NCI-H2029 (cell line): ENCODE results near the gene ACAP3.

Source experiments
- DNase-seq: peaks from one replicate; lab custom pipeline; 2025; lab: John Stamatoyannopoulos, UW

ACAP3 gene

GRCh38 chr1:1285102-1285571 lies 22.6 kb downstream of the ACAP3 start:
- DNase-seq: no peak

- no peak for DNase-seq
These were observed 23.3 kb downstream of the ACAP3 start for GRCh38 chr1:1284221-1285101.

GRCh38 chr1:1283821-1284220 lies 23.9 kb downstream of the ACAP3 start:
- no peak for DNase-seq

- no peak for DNase-seq
These were observed 24.7 kb downstream of the ACAP3 start for GRCh38 chr1:1282998-1283397.

- peak; percentile 53 for DNase-seq
These were observed 26.0 kb downstream of the ACAP3 start for GRCh38 chr1:1281533-1282321.

GRCh38 chr1:1280782-1281481 lies 26.8 kb downstream of the ACAP3 start:
- no peak for DNase-seq

GRCh38 chr1:1279028-1279427 lies 28.7 kb downstream of the ACAP3 start:
- no peak for DNase-seq

- no peak for DNase-seq
These were observed 29.1 kb downstream of the ACAP3 start for GRCh38 chr1:1278620-1279019.

GRCh38 chr1:1275836-1276235 lies 31.9 kb downstream of the ACAP3 start:
- DNase-seq: no peak

- no peak for DNase-seq
These were observed 32.7 kb downstream of the ACAP3 start for GRCh38 chr1:1274931-1275431.

- no peak for DNase-seq
These were observed 33.3 kb downstream of the ACAP3 start for GRCh38 chr1:1274299-1274930.

- peak; percentile 81 for DNase-seq
These were observed 34.0 kb downstream of the ACAP3 start, which contains the start of gene UBE2J2 for GRCh38 chr1:1273512-1274298. Gene UBE2J2 (minus strand): TSS chr1:1273854. CDS start chr1:1267992, 5,862 bp downstream.

GRCh38 chr1:1273209-1273511 lies 34.6 kb downstream of the ACAP3 start:
- no peak for DNase-seq

GRCh38 chr1:1272341-1273208 lies 35.2 kb downstream of the ACAP3 start:
- peak; percentile 68 for DNase-seq

- DNase-seq: no peak
These were observed 36.9 kb downstream of the ACAP3 start for GRCh38 chr1:1270813-1271212.

- DNase-seq: no peak
These were observed 39.4 kb downstream of the ACAP3 start for GRCh38 chr1:1268284-1268682.

GRCh38 chr1:1267488-1268283 lies 40.0 kb downstream of the ACAP3 start:
- DNase-seq: no peak

- DNase-seq: no peak
These were observed 42.9 kb downstream of the ACAP3 start for GRCh38 chr1:1264868-1265272.

GRCh38 chr1:1264026-1264425 lies 43.7 kb downstream of the ACAP3 start:
- no peak for DNase-seq
